Mucosa of descending colon (tissue), 3 donors: ENCODE data around the gene CELF6. TPM values are rescaled to one million over a fixed set of nuclear protein-coding genes. Genes with fewer than 3 reads are reported as not detected.

Experiments
- ATAC-seq: fragments of 200-7000 bp; cut with Tn5 transposase; one replicate; pipeline ENCODE4 v1.9.1; 2020; ENCODE audit warnings: mild to moderate bottlenecking, moderate library complexity
- DNase-seq, 3 donors: peaks; one replicate each; pipeline ENCODE4 v3.0.0-alpha.2; 2020
- H3K36me3 ChIP-seq: fragments of 200-600 bp; one replicate; pipeline ENCODE4 v1.8.0; 2021; ENCODE audit warnings: low read depth, mild to moderate bottlenecking
- H3K4me1 ChIP-seq: fragments of 200-600 bp; one replicate; pipeline ENCODE4 v1.8.0; 2021; ENCODE audit warnings: low read depth, mild to moderate bottlenecking
- H3K4me3 ChIP-seq: fragments of 200-600 bp; one replicate; pipeline ENCODE4 v1.8.0; 2021; ENCODE audit warnings: mild to moderate bottlenecking
- H3K9me3 ChIP-seq: fragments of 200-600 bp; one replicate; pipeline ENCODE4 v1.8.0; 2021; ENCODE audit warnings: mild to moderate bottlenecking
- CTCF ChIP-seq: fragments of 200-600 bp; IDR thresholded peaks from one replicate; pipeline ENCODE4 v1.8.0; 2022; ENCODE audit warnings: antibody characterized with exemption, mild to moderate bottlenecking
- intact Hi-C, 2 donors: fragments of 100-400 bp; cut with DNase I in 1 of 2; cut with micrococcal nuclease in 1 of 2; formaldehyde crosslinking; loops; one replicate each; pipeline versions ENCODE4 v1.11.0 to v1.11.1; 2022; cut with DNase I, micrococcal nuclease
- total RNA-seq, 3 donors: library from RNA; stranded (reverse); fragmentation: NEBNext Ultra II Directional in 2 of 3; extraction: Animal tissue kit (Norgen Biotek cat#: 25700) in 2 of 3; gene quantifications; one replicate each; pipeline versions ENCODE4 v1.2.1 to v1.2.4, GENCODE V29; 2021 to 2023
- donor health status: DM: no; HTN: no; CAD: no; lungs with moderate emphysema.
- donor health status: DM: no; HTN: no; CAD: no.
- donor health status: DM: no; HTN: yes; CAD: no.

CELF6 gene
- total RNA-seq, 3 donors from 2014 or later, result 0.67 to 3.8 (median 3.0) TPM

DNA sequence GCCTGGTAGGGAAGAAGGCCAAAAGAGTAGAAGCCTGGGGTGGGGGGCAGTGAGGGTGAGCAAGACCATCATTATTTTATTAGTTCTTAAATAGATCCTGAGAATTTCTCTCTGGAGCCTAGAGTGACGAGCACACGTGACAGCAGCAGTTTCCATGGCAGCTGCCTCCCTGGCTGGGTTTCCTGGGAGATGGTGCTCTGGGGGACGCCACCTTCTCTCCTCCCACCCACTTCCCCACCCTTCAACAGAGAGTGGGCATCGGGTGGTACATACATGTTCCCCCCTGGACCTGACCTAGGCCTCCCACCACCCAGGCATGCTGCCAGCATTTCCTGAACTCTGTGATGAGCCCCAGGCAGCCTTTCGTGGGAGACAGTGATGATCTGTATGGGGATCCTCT, 12.9 kb downstream of the CELF6 start:
- Histone ChIP-seq H3K4me1 (no peaks in the 10 kb centered on the region), H3K9me3 (no peaks in the 10 kb centered on the region), H3K4me3 (no peak overlapping the region), H3K36me3 (no peaks in the 10 kb centered on the region)
- no peak for TF ChIP-seq CTCF
- no peak for DNase-seq
- intact Hi-C loops, result no loop called here
- ATAC-seq, result no peak

DNA sequence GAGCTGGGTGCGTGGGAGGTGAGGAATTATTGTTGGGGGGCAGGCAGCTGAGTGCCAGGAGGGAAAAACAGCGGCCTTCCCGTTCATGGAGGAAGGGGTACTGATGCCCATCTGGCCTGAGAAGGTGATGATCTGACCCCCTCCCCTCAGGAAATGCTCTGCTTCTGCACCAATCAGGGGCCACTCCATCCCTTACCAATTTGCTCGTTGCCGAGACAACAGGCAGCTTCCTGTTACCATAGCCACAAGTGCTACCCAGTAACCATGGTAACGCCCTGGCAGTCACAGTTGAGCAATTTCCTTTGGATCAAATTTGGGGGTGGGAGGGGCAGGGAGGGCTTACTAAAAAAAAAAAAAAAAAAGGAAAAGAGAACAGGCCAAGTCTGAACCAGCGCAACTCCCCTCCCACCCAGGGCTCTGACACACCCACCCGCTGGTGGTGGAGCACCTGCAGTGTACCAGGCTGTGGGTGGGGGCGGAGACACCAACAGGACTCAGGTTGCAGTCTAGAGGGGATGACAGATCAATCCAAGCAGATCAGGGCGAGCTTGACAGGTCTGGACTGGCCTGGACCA, 13.7 kb downstream of the CELF6 start:
- no peak for TF ChIP-seq CTCF
- Histone ChIP-seq H3K4me1 (no peaks in the 10 kb centered on the region), H3K36me3 (no peaks in the 10 kb centered on the region), H3K4me3 (no peak overlapping the region), H3K9me3 (no peaks in the 10 kb centered on the region)
- DNase-seq, result no peak
- ATAC-seq, result no peak
- intact Hi-C loops, result no loop called here

- H3K4me3 ChIP-seq, result no peak overlapping the region
- no peak for ATAC-seq
- no peaks in the 10 kb centered on the region for H3K9me3 ChIP-seq
- DNase-seq, result no peak
- H3K4me1 ChIP-seq, result no peaks in the 10 kb centered on the region
- intact Hi-C loops, result no loop called here
- TF ChIP-seq CTCF, result no peak
- H3K36me3 ChIP-seq, result no peaks in the 10 kb centered on the region
Measured at GRCh38 chr15:72304596-72304995, 15.4 kb downstream of the CELF6 start.

GRCh38 chr15:72302955-72303354, 17.0 kb downstream of the CELF6 start:
- Histone ChIP-seq H3K4me3 (no peak overlapping the region), H3K4me1 (no peaks in the 10 kb centered on the region), H3K9me3 (no peaks in the 10 kb centered on the region), H3K36me3 (no peaks in the 10 kb centered on the region)
- intact Hi-C loops, result no loop called here
- TF ChIP-seq CTCF, result no peak
- no peak for DNase-seq
- no peak for ATAC-seq

- intact Hi-C loops, result no loop called here
- TF ChIP-seq CTCF, result no peak
- H3K36me3 ChIP-seq, result no peaks in the 10 kb centered on the region
- no peaks in the 10 kb centered on the region for H3K9me3 ChIP-seq
- no peak overlapping the region for H3K4me3 ChIP-seq
- DNase-seq, result no peak
- ATAC-seq, result no peak
- H3K4me1 ChIP-seq, result no peaks in the 10 kb centered on the region
Measured at GRCh38 chr15:72289597-72290325, 30.2 kb downstream of the CELF6 start.
